Nephron (organoid): ENCODE measurements around the gene SYNE4.
A peak's percentile ranks its signal among the peaks of the same experiment; 100 is the strongest.

Source experiments
- H3K27ac Mint-ChIP-seq, 3 experiments: 2 replicates each; pipeline ENCODE4 v1.8.0; 2020; ENCODE audit warnings: mixed read lengths in 3 of 3, mild to moderate bottlenecking in 2 of 3, moderate library complexity in 1 of 3
- H3K27me3 Mint-ChIP-seq: 2 replicates; pipeline ENCODE4 v1.8.0; 2021; ENCODE audit warnings: low read depth, mild to moderate bottlenecking, moderate library complexity, mixed read lengths
- H3K36me3 Mint-ChIP-seq: 2 replicates; pipeline ENCODE4 v1.8.0; 2020; ENCODE audit warnings: low read depth, mixed read lengths
- H3K4me1 Mint-ChIP-seq: 2 replicates; pipeline ENCODE4 v1.8.0; 2020; ENCODE audit warnings: mixed read lengths
- H3K4me3 Mint-ChIP-seq, 3 experiments: 2 replicates each; pipeline ENCODE4 v1.8.0; 2020; ENCODE audit warnings: mild to moderate bottlenecking in 3 of 3, mixed read lengths in 3 of 3, moderate library complexity in 2 of 3
- H3K9me3 Mint-ChIP-seq: 2 replicates; pipeline ENCODE4 v1.8.0; 2020; ENCODE audit warnings: mixed read lengths
- TF ChIP-seq, protein P1 (sequence below), 3 experiments: fragments of 200-600 bp; sonication (generic); IDR thresholded peaks; one replicate each; pipeline ENCODE4 v1.5.0; 2021; ENCODE audit warnings: antibody characterized with exemption in 3 of 3; ENCODE audit not compliant: unreplicated experiment in 3 of 3

SYNE4 gene, protein sequence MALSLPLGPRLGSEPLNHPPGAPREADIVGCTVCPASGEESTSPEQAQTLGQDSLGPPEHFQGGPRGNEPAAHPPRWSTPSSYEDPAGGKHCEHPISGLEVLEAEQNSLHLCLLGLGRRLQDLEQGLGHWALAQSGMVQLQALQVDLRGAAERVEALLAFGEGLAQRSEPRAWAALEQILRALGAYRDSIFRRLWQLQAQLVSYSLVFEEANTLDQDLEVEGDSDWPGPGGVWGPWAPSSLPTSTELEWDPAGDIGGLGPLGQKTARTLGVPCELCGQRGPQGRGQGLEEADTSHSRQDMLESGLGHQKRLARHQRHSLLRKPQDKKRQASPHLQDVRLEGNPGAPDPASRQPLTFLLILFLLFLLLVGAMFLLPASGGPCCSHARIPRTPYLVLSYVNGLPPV

DNA sequence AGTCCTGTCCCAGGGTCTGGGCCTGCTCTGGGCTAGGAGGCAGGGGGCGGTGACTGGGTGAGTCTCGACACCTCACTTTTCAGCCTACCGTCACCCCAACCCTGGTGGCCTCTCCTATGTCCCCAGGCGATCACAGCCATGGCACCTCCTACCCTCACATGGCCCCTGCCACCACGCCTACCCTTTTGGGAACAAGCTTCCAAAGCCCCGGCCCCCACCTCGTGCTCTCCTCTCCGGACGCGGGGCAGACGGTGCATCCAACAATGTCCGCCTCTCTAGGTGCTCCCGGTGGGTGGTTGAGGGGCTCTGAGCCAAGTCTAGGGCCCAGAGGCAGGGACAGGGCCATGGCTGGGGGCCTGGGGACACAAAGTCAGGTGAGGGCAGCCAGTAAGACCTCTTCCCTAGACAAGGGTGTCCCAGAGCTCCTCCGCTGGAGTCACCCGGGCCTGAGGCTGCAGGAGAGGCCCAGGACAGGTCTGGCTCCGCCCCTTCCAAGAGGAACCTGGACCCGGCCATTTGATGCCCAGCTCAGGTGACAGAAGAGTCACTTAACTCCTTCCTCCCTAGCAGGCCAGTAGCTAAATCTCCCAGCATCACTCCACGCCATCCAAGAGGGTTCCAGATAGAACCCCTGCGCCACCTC lies at the start of gene SYNE4:
SYNE4 (minus strand) TSS at position 478 of the 643 bp plus-strand sequence; CDS start at position 346, 132 bp downstream.
- Mint-ChIP-seq H3K4me1 (peaks cover 12% of the 10 kb centered on the region), H3K36me3 (peaks cover 9% of the 10 kb centered on the region)

DNA sequence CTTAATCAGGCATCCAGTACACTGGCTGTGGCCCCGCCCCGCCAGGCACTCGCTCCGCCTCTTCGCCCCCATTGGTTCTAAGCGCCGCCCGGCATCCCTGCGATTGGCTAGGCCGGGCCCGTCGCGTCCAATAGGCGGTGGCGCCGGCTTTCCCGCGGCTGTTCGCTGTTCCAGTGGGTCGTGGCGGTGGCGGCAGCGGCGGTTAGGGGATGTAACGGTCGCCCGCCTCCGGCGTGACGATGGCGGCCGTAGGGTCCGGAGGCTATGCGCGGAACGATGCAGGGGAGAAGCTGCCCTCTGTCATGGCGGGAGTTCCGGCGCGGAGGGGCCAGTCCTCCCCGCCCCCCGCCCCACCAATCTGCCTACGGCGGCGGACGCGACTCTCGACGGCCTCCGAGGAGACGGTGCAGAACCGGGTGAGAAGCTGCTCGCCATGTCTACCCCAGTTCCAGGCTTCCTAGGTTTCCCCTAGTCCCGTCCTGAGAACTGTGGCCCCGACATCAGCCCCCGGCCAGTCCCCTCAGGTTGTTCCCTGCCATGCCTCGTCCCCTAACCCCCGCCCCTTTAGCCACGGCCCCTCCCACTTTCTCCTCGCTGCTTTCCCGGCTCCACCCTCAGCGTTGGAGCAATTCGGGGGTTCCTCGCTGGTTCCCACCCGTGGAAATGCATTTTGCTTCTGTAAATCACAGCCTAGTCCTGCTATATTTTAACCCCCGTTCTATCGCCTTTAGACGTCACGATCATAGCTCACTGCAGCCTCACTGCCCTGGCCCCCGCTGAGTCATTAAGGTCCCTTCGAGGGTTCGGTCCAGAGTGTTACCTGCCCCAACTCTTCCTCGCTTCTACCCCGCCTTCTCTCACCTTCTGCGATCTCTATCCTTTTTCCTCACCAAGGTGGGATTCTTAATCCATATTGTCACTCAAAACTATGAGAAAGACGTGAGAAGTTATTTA lies 46.4 kb upstream of the SYNE4 start, which contains the start of gene WDR62:
WDR62 (plus strand) TSS at position 165 of the 954 bp plus-strand sequence; CDS start at position 240, 75 bp downstream.
- Mint-ChIP-seq H3K27ac (peak within 1 kb of the TSS; percentile 91 to 99 (median 97)), H3K4me1 (peaks cover 49% of the 10 kb centered on the region), H3K9me3 (no peaks in the 10 kb centered on the region), H3K36me3 (no peaks in the 10 kb centered on the region), H3K4me3 (peak within 1 kb of the TSS; percentile 95 to 100 (median 96)), H3K27me3 (no peaks in the 10 kb centered on the region)
- TF ChIP-seq, protein P1, sequence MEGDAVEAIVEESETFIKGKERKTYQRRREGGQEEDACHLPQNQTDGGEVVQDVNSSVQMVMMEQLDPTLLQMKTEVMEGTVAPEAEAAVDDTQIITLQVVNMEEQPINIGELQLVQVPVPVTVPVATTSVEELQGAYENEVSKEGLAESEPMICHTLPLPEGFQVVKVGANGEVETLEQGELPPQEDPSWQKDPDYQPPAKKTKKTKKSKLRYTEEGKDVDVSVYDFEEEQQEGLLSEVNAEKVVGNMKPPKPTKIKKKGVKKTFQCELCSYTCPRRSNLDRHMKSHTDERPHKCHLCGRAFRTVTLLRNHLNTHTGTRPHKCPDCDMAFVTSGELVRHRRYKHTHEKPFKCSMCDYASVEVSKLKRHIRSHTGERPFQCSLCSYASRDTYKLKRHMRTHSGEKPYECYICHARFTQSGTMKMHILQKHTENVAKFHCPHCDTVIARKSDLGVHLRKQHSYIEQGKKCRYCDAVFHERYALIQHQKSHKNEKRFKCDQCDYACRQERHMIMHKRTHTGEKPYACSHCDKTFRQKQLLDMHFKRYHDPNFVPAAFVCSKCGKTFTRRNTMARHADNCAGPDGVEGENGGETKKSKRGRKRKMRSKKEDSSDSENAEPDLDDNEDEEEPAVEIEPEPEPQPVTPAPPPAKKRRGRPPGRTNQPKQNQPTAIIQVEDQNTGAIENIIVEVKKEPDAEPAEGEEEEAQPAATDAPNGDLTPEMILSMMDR (IDR thresholded peaks at IDR 0.05; ENCODE audit: unreplicated experiment in 3 of 3), result peak in 2 of 3 experiments; percentile 2

More for the DNA sequence above, at the start of gene SYNE4:
- peak within 1 kb of the TSS; percentile 50 to 86 (median 74) for H3K27ac Mint-ChIP-seq
- TF ChIP-seq, protein P1 (IDR thresholded peaks at IDR 0.05; ENCODE audit: unreplicated experiment in 3 of 3), result no peak
- H3K4me3 Mint-ChIP-seq, result peak within 1 kb of the TSS; percentile 79 to 82 (median 81)
- no peaks in the 10 kb centered on the region for H3K9me3 Mint-ChIP-seq
- H3K27me3 Mint-ChIP-seq, result peaks cover 16% of the 10 kb centered on the region

DNA sequence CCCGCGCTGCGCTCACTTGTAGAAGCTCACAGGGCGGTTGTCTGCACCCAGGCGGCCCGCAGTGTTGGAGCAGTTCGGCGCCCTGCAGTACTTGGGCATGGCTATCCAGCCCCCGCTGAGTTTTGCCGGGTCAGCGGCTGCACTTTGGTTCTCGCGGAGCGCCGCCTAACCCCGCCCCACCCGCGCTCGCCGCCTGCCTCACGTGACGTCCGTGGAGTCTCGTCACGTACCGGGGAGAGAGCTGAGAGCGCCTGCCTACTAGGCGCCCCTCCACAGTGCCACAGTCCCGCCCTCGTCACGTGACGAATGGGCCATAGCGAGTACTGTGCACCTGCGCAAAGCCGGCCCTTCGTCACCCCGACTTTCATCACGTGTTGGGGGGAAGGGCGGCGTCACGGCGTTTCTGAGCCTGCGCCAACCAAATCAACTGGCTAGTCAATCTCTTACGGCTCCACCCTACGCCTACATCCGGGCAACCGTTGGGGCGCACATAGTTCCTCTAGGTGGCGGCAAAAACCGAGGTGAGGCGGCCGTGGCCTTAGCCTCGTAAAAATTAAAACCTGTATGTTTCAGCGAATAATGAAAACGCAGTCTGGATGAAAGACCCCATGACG lies 45.6 kb upstream of the SYNE4 start, which contains the start of gene THAP8:
THAP8 (minus strand) TSS at position 167 of the 614 bp plus-strand sequence; CDS start at position 99, 68 bp downstream.
- H3K4me1 Mint-ChIP-seq, result peaks cover 41% of the 10 kb centered on the region

DNA sequence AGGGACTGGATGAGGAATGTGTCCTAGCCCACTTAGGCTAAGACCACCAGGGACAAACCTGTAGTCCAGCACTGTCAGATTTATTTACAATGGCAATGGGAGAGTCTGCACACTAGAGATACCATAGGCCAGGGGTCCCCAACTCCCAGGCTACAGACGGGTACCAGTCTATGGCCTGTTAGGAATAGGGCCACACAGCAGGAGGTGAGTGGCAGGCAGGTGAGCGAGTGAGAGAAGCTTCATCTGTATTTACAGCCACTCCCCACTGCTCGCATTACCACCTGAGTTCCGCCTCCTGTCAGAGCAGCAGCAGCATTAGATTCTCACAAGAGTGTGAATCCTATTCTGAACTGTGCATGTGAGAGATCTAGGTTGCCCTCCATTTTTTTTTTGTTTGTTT lies 43.0 kb upstream of the SYNE4 start:
- no peaks in the 10 kb centered on the region for H3K27me3 Mint-ChIP-seq
- peak overlapping the region; percentile 18 to 61 (median 32) for H3K27ac Mint-ChIP-seq
- no peaks in the 10 kb centered on the region for H3K9me3 Mint-ChIP-seq
- TF ChIP-seq, protein P1 (IDR thresholded peaks at IDR 0.05; ENCODE audit: unreplicated experiment in 3 of 3), result no peak
- peaks cover 5% of the 10 kb centered on the region for H3K36me3 Mint-ChIP-seq
- peak overlapping the region; percentile 67 to 77 (median 71) for H3K4me3 Mint-ChIP-seq
- peaks cover 25% of the 10 kb centered on the region for H3K4me1 Mint-ChIP-seq

More for the DNA sequence above, 45.6 kb upstream of the SYNE4 start, which contains the start of gene THAP8:
- H3K4me3 Mint-ChIP-seq, result peak within 1 kb of the TSS; percentile 95 to 100 (median 96)
- peak within 1 kb of the TSS; percentile 91 to 99 (median 97) for H3K27ac Mint-ChIP-seq
- H3K27me3 Mint-ChIP-seq, result no peaks in the 10 kb centered on the region
- H3K9me3 Mint-ChIP-seq, result no peaks in the 10 kb centered on the region
- TF ChIP-seq, protein P1 (IDR thresholded peaks at IDR 0.05; ENCODE audit: unreplicated experiment in 3 of 3), result peak; percentile 48 to 66 (median 61)
- peaks cover 3% of the 10 kb centered on the region for H3K36me3 Mint-ChIP-seq

DNA sequence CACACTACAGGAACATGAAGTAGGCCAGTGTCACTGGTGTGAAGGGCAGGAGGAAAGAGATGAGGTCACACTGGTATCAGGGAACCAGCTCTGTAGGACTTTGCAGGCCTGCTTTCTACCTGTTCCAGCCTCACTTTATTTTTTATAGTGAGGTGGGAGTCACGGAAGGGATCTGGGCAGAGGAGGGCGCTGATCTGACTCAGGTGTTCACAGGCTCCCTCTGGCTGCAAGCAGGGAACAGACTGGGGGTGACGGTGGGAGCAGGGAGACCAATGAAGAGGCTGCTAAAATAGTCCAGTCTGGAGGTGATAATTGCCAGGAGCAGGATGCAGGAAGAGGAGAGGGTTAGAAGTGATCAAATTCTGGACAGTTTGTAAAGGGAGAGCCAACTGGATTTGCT lies 42.6 kb upstream of the SYNE4 start:
- peaks cover 9% of the 10 kb centered on the region for H3K36me3 Mint-ChIP-seq
- TF ChIP-seq, protein P1 (IDR thresholded peaks at IDR 0.05; ENCODE audit: unreplicated experiment in 3 of 3), result peak in 2 of 3 experiments; percentile 32 to 39
- H3K9me3 Mint-ChIP-seq, result no peaks in the 10 kb centered on the region
- peaks cover 21% of the 10 kb centered on the region for H3K4me1 Mint-ChIP-seq
- peak overlapping the region; percentile 67 to 77 (median 71) for H3K4me3 Mint-ChIP-seq
- H3K27ac Mint-ChIP-seq, result peak overlapping the region; percentile 18 to 61 (median 32)
- no peaks in the 10 kb centered on the region for H3K27me3 Mint-ChIP-seq
